ENCODE measurements around the gene FILIP1. TPM values are rescaled to one million over a fixed set of nuclear protein-coding genes. Genes with fewer than 3 reads are reported as not detected.
A peak's percentile ranks its signal among the peaks of the same experiment; 100 is the strongest.

Gene FILIP1
- total and polyA plus RNA-seq, 2 of the 8 experiments (the other 6 are each of a cell fraction or from before 2014, with no cell fraction given), result 2.4 to 5.7 TPM

DNA sequence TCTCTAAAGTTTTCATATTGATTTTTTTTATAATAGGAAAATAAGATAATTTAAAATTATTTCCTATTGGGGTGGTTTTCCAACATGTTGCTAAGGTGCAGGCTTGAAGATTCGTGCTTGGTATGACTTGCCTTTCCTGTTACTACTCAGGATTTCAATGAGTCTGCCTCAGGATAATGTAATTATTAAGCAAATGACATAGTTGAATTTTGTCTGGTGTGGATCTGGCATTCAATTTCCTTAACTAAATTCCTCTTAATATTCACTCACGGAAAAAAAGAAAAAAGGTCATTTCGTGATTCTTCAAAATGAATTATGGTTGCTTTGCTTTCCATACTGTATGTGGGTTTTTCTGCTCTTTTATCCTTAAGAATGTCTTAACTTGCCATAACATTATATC lies 9.3 kb upstream of the FILIP1 start:
- no peak overlapping the region for H3K4me2 ChIP-seq (ENCODE audit: insufficient read depth in 1 of 2, low read depth in 2 of 2, low read length in 2 of 2)
- no peak overlapping the region for H3K18ac ChIP-seq (ENCODE audit: extremely low read depth, low read length)
- H3K4ac ChIP-seq (replicated peaks; ENCODE audit: insufficient read length, low read depth, low read length), result no peak overlapping the region
- no peak overlapping the region for H2AK5ac ChIP-seq (ENCODE audit: low read depth, low read length)
- CTCF ChIA-PET (ENCODE audit: partially characterized antibody), result interaction anchor here (1.8 to 2.8 kb wide), 2 partner anchors 134 to 139 kb away, joined by 3 to 24 read pairs; no protein-coding TSS in a partner anchor
- H3K56ac ChIP-seq (replicated peaks; ENCODE audit: insufficient read length, low read depth, low read length), result no peak overlapping the region
- no peak overlapping the region for H2BK12ac ChIP-seq (ENCODE audit: low read depth, low read length)
- no peak for FAIRE-seq
- no peaks in the 10 kb centered on the region for H3K9me3 ChIP-seq (ENCODE audit: insufficient read depth in 2 of 2, low read depth in 1 of 2, low read length in 1 of 2)
- H4K20me1 ChIP-seq (replicated peaks in 1 of 2; ENCODE audit: control insufficient read depth in 1 of 2, insufficient read depth in 2 of 2, low read length in 2 of 2), result no peaks in the 10 kb centered on the region
- no peaks in the 10 kb centered on the region; a peak in 1 of 8 replicates for H3K36me3 ChIP-seq (ENCODE audit: control insufficient read depth in 2 of 4, insufficient read depth in 4 of 4, low read length in 3 of 4)
- H3K27ac ChIP-seq (ENCODE audit: low read depth, low read length), result no peak overlapping the region
- H3K79me2 ChIP-seq (ENCODE audit: control insufficient read depth in 1 of 2, insufficient read depth in 2 of 2, low read length in 2 of 2), result no peaks in the 10 kb centered on the region
- no peaks in the 10 kb centered on the region for H3K79me1 ChIP-seq (ENCODE audit: low read depth, low read length)
- WGBS, 2 experiments (ENCODE audit: extremely low coverage in 1 of 2, insufficient coverage in 1 of 2, insufficient read length in 1 of 2, insufficient replicate concordance in 2 of 2, low coverage in 1 of 2, low lambda C conversion rate in 2 of 2, missing lambda C conversion rate in 1 of 2), result 85% methylated on average over 3 of the region's 3 CpGs; no CpG with 5 or more reads in 1 of the 2 experiments
- H4K8ac ChIP-seq (ENCODE audit: extremely low read depth, insufficient read depth, low read length), result no peak overlapping the region
- H4K5ac ChIP-seq (ENCODE audit: insufficient read length, low read depth, low read length), result no peak overlapping the region
- no peaks in the 10 kb centered on the region for H3K23me2 ChIP-seq (ENCODE audit: low read depth, low read length)
- peak overlapping the region; percentile 48; the same call in 1 of the 2 replicates for H2AFZ ChIP-seq (ENCODE audit: low read length)
- H2BK120ac ChIP-seq (replicated peaks; ENCODE audit: low read depth, low read length), result no peak overlapping the region
- no peak overlapping the region for H2BK5ac ChIP-seq (ENCODE audit: low read depth, low read length)
- H2BK20ac ChIP-seq (ENCODE audit: low read length), result no peak overlapping the region
- no peaks in the 10 kb centered on the region; a peak in 1 of 7 replicates for H3K4me1 ChIP-seq (replicated peaks in 1 of 4; ENCODE audit: control insufficient read depth in 3 of 4, insufficient read depth in 4 of 4, low read length in 3 of 4)
- H3K14ac ChIP-seq (ENCODE audit: insufficient read length), result no peak overlapping the region
- no peak overlapping the region for H3K23ac ChIP-seq (ENCODE audit: insufficient read length)
- H4K91ac ChIP-seq (replicated peaks; ENCODE audit: insufficient read length, low read length), result no peak overlapping the region
- no peaks in the 10 kb centered on the region for H3K27me3 ChIP-seq (replicated peaks in 1 of 4; ENCODE audit: control insufficient read depth in 3 of 4, extremely low read depth in 1 of 4, insufficient read depth in 3 of 4, low read length in 3 of 4)
- H3K4me3 ChIP-seq (ENCODE audit: extremely low read depth in 1 of 4, insufficient read depth in 2 of 4, low read depth in 3 of 4, low read length in 4 of 4), result no peak overlapping the region
- H3K9ac ChIP-seq (replicated peaks in 1 of 4; ENCODE audit: extremely low read depth in 1 of 4, low read depth in 3 of 4, low read length in 3 of 4), result no peak overlapping the region
- no peak for DNase-seq (ENCODE audit: low read depth in 1 of 2, low spot score in 2 of 2)
- H2BK15ac ChIP-seq (ENCODE audit: low read length), result no peak overlapping the region
- POLR2A ChIA-PET (ENCODE audit: partially characterized antibody), result no interaction called here

All from H1 (cell line).